GM23338 (cell line): ENCODE measurements around the gene HECTD1. TPM values are rescaled to one million over a fixed set of nuclear protein-coding genes. Genes with fewer than 3 reads are reported as not detected.

Source experiments
- ATAC-seq: fragments of 200-7000 bp; cut with Tn5 transposase; 3 replicates; pipeline ENCODE4 v1.9.1; 2020
- DNase-seq: peaks from one replicate; pipeline ENCODE4 v3.0.0-alpha.2; 2015; ENCODE audit warnings: low spot score
- H2AFZ ChIP-seq: fragments of 200-600 bp; sonication (generic); 2 replicates; pipeline ENCODE4 v1.8.0; 2016; ENCODE audit warnings: antibody characterized with exemption, mild to moderate bottlenecking, moderate library complexity
- H3F3A ChIP-seq: fragments of 200-600 bp; sonication (generic); replicated peaks from 2 replicates; pipeline ENCODE4 v1.8.0; 2017; ENCODE audit warnings: antibody characterized with exemption, mixed run types, low read depth
- H3K27ac ChIP-seq: fragments of 200-600 bp; sonication (generic); 2 replicates; pipeline ENCODE4 v1.6.1; 2016; ENCODE audit warnings: low read depth
- H3K27me3 ChIP-seq: fragments of 200-600 bp; sonication (generic); 2 replicates; pipeline ENCODE4 v1.8.0; 2016; ENCODE audit warnings: mild to moderate bottlenecking, mixed run types, moderate library complexity; ENCODE audit not compliant: insufficient read depth
- H3K36me3 ChIP-seq: fragments of 200-600 bp; sonication (generic); 2 replicates; pipeline ENCODE4 v1.8.0; 2016; ENCODE audit warnings: mild to moderate bottlenecking; ENCODE audit not compliant: insufficient read depth
- H3K4me1 ChIP-seq: fragments of 200-600 bp; sonication (generic); 2 replicates; pipeline ENCODE4 v1.8.0; 2016; ENCODE audit warnings: mild to moderate bottlenecking, moderate library complexity; ENCODE audit not compliant: insufficient read depth
- H3K4me2 ChIP-seq: fragments of 200-600 bp; sonication (generic); 2 replicates; pipeline ENCODE4 v1.7.1; 2017; ENCODE audit warnings: mixed run types
- H3K4me3 ChIP-seq: fragments of 200-600 bp; sonication (generic); 2 replicates; pipeline ENCODE4 v1.6.1; 2016; ENCODE audit warnings: mixed run types
- H3K79me2 ChIP-seq: fragments of 200-600 bp; sonication (generic); replicated peaks from 2 replicates; pipeline ENCODE4 v1.8.0; 2017; ENCODE audit warnings: mild to moderate bottlenecking; ENCODE audit not compliant: insufficient read depth
- H3K9me2 ChIP-seq: fragments of 200-600 bp; sonication (generic); 2 replicates; pipeline ENCODE4 v1.8.0; 2017; ENCODE audit not compliant: insufficient read depth
- H4K20me1 ChIP-seq: fragments of 200-600 bp; sonication (generic); replicated peaks from 2 replicates; pipeline ENCODE4 v1.8.0; 2017; ENCODE audit warnings: mild to moderate bottlenecking; ENCODE audit not compliant: insufficient read depth
- H3K27ac Mint-ChIP-seq: 2 replicates; pipeline ENCODE4 v1.8.0; 2020; ENCODE audit warnings: inconsistent platforms, mild to moderate bottlenecking, moderate library complexity, mixed read lengths
- H3K27me3 Mint-ChIP-seq: 3 replicates; pipeline ENCODE4 v1.8.0; 2022; ENCODE audit warnings: low read depth, mild to moderate bottlenecking, moderate library complexity, mixed read lengths, inconsistent platforms; ENCODE audit not compliant: insufficient read depth, poor library complexity
- H3K36me3 Mint-ChIP-seq: 3 replicates; pipeline ENCODE4 v1.8.0; 2021; ENCODE audit warnings: low read depth, mild to moderate bottlenecking, inconsistent platforms, moderate library complexity, mixed read lengths
- H3K4me1 Mint-ChIP-seq: 3 replicates; pipeline ENCODE4 v1.8.0; 2020; ENCODE audit warnings: mild to moderate bottlenecking, inconsistent platforms, mixed read lengths
- H3K4me3 Mint-ChIP-seq: 3 replicates; pipeline ENCODE4 v1.8.0; 2021; ENCODE audit warnings: moderate library complexity, mild to moderate bottlenecking, inconsistent platforms, mixed read lengths
- H3K9me3 Mint-ChIP-seq: 3 replicates; pipeline ENCODE4 v1.8.0; 2020; ENCODE audit warnings: moderate library complexity, mild to moderate bottlenecking, inconsistent platforms, mixed read lengths
- CREB1 ChIP-seq: fragments of 250-450 bp; sonication (Bioruptor Pico); IDR thresholded peaks from 2 replicates; pipeline ENCODE4 v1.5.0; 2020; ENCODE audit warnings: low read depth, mild to moderate bottlenecking, moderate library complexity
- EZH2 ChIP-seq: fragments of 200-600 bp; sonication (generic); IDR thresholded peaks from one replicate; pipeline ENCODE4 v1.8.0; 2017; ENCODE audit warnings: antibody characterized with exemption, mild to moderate bottlenecking, low read depth; ENCODE audit not compliant: unreplicated experiment
- JUNB ChIP-seq: IDR thresholded peaks from one replicate; pipeline ENCODE4 v1.6.1; 2016; ENCODE audit warnings: antibody characterized with exemption; ENCODE audit not compliant: unreplicated experiment
- NANOG ChIP-seq: IDR thresholded peaks from 2 replicates; pipeline ENCODE4 v1.6.1; 2016; ENCODE audit warnings: antibody characterized with exemption, borderline replicate concordance
- POLR2AphosphoS5 ChIP-seq: IDR thresholded peaks from 2 replicates; pipeline ENCODE4 v1.6.1; 2016; ENCODE audit warnings: antibody characterized with exemption, low read depth
- STAT1 ChIP-seq: IDR thresholded peaks from one replicate; pipeline ENCODE4 v1.6.1; 2016; ENCODE audit warnings: antibody characterized with exemption; ENCODE audit not compliant: unreplicated experiment
- ZNF114 ChIP-seq: fragments of 250-450 bp; sonication (Bioruptor Pico); IDR thresholded peaks from 2 replicates; pipeline ENCODE4 v1.5.0; 2020; ENCODE audit warnings: mild to moderate bottlenecking, moderate library complexity
- ZNF331 ChIP-seq: fragments of 250-450 bp; sonication (Bioruptor Pico); IDR thresholded peaks from 2 replicates; pipeline ENCODE4 v1.5.0; 2020; ENCODE audit warnings: low read depth, mild to moderate bottlenecking, moderate library complexity
- ZNF462 ChIP-seq: fragments of 250-450 bp; sonication (Bioruptor Pico); IDR thresholded peaks from 2 replicates; pipeline ENCODE4 v1.5.0; 2020; ENCODE audit warnings: mild to moderate bottlenecking, moderate library complexity
- polyA plus RNA-seq: library from polyadenylated mRNA; unstranded; fragments of >200 nt; fragmentation: Nextera tagmentation; extraction: Ambion mirVana; gene quantifications from 2 replicates; pipeline ENCODE4 v1.2.1, GENCODE V29; 2016
- total RNA-seq: library from RNA; depleted of rRNA; stranded (reverse); fragments of >200 nt; shearing (Covaris generic); gene quantifications from 2 replicates; pipeline ENCODE4 v1.2.3, GENCODE V29; 2014
- TF ChIP-seq, protein P1 (sequence below): IDR thresholded peaks from one replicate; pipeline ENCODE4 v1.6.1; 2018; ENCODE audit warnings: antibody characterized with exemption; ENCODE audit not compliant: unreplicated experiment
- TF ChIP-seq, protein P2 (sequence below), 2 experiments: fragments of 200-600 bp in 1 of 2; sonication (generic) in 1 of 2; conservative IDR thresholded peaks; 2 replicates each; pipeline versions ENCODE4 v1.5.1 to v1.6.1; 2016 to 2017; ENCODE audit warnings: antibody characterized with exemption in 2 of 2, low read depth in 2 of 2, mild to moderate bottlenecking in 2 of 2, moderate library complexity in 1 of 2

The HECTD1 gene
- total and polyA plus RNA-seq, 2 experiments from 2014 or later: 42.1 to 132 TPM

DNA sequence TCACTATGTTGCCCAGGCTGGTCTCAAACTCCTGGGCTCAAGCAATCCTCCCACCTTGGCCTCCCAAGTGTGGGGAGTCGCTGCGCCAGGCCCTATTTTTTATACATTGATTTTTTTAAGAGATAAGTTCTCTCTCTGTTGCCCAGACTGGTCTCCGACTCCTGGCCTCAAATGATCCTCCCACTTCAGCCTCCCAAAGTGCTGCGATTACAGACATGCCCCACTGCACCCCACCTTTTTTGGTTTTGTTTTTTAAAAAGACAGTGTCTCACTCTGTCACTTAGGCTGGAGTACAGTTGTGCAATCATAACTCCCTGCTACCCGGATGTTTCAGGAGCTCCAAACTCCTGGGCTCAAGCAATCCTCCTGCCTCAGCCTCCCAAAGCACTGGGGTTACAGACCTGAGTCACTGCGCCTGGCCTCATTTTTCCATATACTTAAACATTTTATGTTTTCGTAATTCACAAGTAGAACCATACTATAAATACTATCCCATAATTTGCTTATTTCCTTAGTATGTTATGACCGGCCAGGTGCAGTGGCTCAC is 16.8 kb downstream of the HECTD1 start (continued):
- TF ChIP-seq STAT1 (no peak), ZNF331 (CRISPR knock-in tag) (no peak), NANOG (no peak), EZH2 (no peak)

GRCh38 chr14:31190219-31190603 is 17.4 kb downstream of the HECTD1 start:
- H3K4me1 Mint-ChIP-seq: peaks cover 3% of the 10 kb centered on the region
- H3K36me3 ChIP-seq: 0 out of 2 replicates have a peak, but pooled peaks cover 3% of the 10 kb centered on the region
- peaks cover 28% of the 10 kb centered on the region for H3K36me3 Mint-ChIP-seq
- peaks cover 2% of the 10 kb centered on the region for H3K27me3 Mint-ChIP-seq
- H3K4me1 ChIP-seq: peaks cover 4% of the 10 kb centered on the region; the same call in 1 of the 2 replicates
- H2AFZ ChIP-seq: no peak overlapping the region
- no peaks in the 10 kb centered on the region for H3K9me2 ChIP-seq
- no peak overlapping the region for H3K4me3 Mint-ChIP-seq
- H3K27me3 ChIP-seq: no peaks in the 10 kb centered on the region
- 0 out of 2 replicates have a peak, but pooled peaks cover 3% of the 10 kb centered on the region for H3F3A ChIP-seq
- no peak overlapping the region for H3K27ac ChIP-seq
- H3K79me2 ChIP-seq: peaks cover 100% of the 10 kb centered on the region
- no peak overlapping the region for H3K27ac Mint-ChIP-seq
- DNase-seq (no peak), ATAC-seq (no peak)
- H3K4me3 ChIP-seq: no peak overlapping the region
- peaks cover 22% of the 10 kb centered on the region; the same call in 1 of the 2 replicates for H4K20me1 ChIP-seq
- TF ChIP-seq JUNB (no peak), POLR2AphosphoS5 (no peak), NANOG (no peak), ZNF462 (CRISPR knock-in tag) (no peak), ZNF114 (CRISPR knock-in tag) (no peak), EZH2 (no peak), STAT1 (no peak), CREB1 (CRISPR knock-in tag) (no peak)
- TF ChIP-seq, protein P1, sequence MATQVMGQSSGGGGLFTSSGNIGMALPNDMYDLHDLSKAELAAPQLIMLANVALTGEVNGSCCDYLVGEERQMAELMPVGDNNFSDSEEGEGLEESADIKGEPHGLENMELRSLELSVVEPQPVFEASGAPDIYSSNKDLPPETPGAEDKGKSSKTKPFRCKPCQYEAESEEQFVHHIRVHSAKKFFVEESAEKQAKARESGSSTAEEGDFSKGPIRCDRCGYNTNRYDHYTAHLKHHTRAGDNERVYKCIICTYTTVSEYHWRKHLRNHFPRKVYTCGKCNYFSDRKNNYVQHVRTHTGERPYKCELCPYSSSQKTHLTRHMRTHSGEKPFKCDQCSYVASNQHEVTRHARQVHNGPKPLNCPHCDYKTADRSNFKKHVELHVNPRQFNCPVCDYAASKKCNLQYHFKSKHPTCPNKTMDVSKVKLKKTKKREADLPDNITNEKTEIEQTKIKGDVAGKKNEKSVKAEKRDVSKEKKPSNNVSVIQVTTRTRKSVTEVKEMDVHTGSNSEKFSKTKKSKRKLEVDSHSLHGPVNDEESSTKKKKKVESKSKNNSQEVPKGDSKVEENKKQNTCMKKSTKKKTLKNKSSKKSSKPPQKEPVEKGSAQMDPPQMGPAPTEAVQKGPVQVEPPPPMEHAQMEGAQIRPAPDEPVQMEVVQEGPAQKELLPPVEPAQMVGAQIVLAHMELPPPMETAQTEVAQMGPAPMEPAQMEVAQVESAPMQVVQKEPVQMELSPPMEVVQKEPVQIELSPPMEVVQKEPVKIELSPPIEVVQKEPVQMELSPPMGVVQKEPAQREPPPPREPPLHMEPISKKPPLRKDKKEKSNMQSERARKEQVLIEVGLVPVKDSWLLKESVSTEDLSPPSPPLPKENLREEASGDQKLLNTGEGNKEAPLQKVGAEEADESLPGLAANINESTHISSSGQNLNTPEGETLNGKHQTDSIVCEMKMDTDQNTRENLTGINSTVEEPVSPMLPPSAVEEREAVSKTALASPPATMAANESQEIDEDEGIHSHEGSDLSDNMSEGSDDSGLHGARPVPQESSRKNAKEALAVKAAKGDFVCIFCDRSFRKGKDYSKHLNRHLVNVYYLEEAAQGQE: no peak
- TF ChIP-seq, protein P2, sequence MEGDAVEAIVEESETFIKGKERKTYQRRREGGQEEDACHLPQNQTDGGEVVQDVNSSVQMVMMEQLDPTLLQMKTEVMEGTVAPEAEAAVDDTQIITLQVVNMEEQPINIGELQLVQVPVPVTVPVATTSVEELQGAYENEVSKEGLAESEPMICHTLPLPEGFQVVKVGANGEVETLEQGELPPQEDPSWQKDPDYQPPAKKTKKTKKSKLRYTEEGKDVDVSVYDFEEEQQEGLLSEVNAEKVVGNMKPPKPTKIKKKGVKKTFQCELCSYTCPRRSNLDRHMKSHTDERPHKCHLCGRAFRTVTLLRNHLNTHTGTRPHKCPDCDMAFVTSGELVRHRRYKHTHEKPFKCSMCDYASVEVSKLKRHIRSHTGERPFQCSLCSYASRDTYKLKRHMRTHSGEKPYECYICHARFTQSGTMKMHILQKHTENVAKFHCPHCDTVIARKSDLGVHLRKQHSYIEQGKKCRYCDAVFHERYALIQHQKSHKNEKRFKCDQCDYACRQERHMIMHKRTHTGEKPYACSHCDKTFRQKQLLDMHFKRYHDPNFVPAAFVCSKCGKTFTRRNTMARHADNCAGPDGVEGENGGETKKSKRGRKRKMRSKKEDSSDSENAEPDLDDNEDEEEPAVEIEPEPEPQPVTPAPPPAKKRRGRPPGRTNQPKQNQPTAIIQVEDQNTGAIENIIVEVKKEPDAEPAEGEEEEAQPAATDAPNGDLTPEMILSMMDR (conservative IDR thresholded peaks at IDR 0.05; ENCODE audit: low read depth in 2 of 2): no peak
- H3K4me2 ChIP-seq: no peak overlapping the region
- H3K9me3 Mint-ChIP-seq: no peaks in the 10 kb centered on the region
